GM21528 (cell line): Measurements from ENCODE around the gene TMEM164.

Experiments used
- ATAC-seq: cut with Tn5 transposase; IDR thresholded peaks from one replicate; pipeline ENCODE4 v1.9.1; 2021; ENCODE audit warnings: mild to moderate bottlenecking, moderate library complexity; ENCODE audit not compliant: unreplicated experiment, low FRiP score

Gene TMEM164

DNA sequence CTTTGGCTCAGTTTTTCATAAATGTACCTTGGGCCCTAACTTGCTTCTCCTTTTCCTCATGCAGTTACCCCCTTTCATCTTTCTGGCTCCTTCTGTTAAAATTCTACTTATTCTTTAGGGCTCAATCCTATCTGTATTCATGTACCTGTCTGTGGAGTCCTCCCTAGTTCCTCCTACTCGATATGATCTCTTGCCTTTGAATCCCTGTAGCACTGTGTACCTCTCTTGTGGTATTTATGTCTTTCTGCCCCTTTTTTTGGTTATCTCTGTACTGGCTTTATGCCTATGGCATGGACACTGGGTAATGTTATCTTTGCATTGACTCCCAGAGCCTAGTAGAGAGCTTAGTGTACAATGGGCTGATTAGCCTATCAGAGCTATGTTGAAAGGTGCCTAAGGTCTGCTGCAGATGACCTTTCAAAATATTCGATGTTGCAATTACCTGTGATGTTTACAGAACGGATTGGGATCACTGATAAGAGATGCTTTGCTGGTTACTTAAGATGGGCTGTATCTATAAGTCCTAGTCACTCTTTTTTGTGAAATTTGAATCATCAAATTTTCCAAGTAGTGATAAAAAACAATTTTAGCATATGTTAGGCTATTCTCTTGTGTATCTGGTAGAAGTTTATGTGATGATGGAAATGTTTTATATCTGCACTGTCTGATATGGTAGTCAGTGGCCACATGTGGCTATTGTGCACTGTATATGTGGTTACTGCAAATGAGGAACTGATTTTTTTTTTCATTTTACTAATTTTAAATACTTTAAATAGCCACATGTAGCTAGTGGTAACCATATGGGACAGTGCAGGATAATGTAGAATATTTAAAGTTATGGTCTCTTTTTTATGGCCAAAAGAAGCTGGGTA is 33.5 kb downstream of the TMEM164 start:
- ATAC-seq: no peak

DNA sequence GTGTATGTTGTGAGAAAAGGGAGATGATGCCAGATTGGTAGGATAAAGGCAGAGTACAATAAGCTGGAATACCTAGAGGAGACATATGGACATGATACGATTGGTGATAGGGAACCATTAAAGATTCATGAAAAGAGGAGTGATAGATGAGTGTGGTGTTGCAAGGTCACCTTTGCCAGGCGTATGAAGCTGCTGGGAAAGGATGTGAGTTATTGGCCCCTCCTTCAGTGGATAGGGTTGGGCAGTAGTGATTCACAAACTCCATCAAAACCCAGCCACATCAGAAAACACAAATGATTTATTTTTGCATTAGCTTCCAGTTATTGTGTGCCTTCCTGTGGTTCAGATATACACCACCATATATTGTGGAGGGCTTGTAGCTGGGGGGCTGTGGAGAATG is 34.3 kb downstream of the TMEM164 start:
- ATAC-seq: no peak

DNA sequence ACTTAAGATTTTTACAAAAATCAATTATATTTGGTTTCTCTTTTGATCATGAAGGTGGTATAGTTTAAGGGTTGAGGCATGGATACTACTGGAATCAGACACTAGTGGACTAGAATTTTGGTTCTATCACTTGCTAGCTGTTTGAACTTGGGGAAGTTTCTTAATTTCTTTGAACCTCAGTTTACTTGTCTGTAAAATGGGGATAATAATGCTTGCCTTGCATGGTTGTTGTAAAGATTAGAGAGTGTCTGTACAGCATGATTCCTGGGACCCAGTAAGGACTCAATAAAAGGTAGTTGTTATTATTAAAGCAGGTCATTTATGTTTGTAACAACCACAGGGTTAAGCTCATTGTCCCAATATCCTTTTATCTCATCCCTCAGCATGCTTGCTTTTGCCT is 36.0 kb downstream of the TMEM164 start:
- no peak for ATAC-seq

DNA sequence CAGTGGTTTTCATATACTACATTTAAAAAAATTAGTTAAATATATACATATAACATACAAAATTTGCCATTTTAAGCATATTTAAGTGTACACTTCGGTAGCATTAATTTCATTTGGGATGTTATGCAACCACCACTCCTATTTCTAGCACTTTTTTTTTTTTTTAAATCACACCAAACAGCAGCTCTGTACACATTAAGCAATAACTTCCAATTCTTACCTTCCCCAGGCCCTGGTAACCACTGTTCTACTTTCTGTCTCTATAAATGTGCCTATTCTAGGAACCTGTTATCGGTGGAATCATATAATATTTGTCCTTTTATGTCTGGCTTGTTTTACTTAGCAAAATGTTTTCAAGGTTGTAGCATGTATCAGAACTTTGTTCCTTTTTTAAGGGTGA is 39.1 kb downstream of the TMEM164 start:
- no peak for ATAC-seq

DNA sequence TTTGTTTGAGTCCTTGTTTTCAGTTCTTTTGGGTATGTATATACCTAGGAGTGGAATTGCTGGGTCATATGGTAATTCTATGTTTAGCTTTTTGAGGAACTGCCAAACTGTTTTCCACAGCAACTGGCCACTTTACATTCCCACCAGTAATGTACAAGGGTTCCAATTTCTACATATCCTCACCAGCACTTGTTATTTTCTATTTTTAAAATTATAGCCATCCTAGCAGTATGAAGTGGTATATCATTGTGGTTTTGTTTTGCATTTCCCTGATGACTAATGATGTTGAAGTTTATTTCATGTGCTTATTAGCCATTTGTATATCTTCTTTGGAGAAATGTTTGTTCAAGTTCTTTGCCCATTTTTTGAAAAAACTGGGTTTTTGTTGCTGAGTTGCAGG is 39.6 kb downstream of the TMEM164 start:
- no peak for ATAC-seq

DNA sequence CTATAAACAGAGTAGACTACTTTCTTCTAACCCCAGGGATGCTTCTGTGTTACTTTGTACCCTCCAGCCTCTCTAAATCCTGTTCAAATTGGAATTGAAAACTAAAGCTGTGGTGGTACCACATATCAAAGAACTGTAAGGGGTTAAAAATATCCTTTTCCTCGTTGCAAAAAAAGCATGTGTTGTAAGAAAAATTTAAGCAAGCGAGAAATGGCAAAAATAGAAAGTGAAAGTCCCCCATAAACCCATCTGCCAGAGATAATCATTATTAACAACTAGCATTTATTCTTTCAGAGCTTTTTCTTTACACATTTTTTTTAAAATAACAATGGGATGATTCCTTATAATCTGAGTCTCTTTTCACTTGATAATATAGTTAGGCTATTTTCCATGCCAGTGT is 40.6 kb downstream of the TMEM164 start:
- no peak for ATAC-seq

DNA sequence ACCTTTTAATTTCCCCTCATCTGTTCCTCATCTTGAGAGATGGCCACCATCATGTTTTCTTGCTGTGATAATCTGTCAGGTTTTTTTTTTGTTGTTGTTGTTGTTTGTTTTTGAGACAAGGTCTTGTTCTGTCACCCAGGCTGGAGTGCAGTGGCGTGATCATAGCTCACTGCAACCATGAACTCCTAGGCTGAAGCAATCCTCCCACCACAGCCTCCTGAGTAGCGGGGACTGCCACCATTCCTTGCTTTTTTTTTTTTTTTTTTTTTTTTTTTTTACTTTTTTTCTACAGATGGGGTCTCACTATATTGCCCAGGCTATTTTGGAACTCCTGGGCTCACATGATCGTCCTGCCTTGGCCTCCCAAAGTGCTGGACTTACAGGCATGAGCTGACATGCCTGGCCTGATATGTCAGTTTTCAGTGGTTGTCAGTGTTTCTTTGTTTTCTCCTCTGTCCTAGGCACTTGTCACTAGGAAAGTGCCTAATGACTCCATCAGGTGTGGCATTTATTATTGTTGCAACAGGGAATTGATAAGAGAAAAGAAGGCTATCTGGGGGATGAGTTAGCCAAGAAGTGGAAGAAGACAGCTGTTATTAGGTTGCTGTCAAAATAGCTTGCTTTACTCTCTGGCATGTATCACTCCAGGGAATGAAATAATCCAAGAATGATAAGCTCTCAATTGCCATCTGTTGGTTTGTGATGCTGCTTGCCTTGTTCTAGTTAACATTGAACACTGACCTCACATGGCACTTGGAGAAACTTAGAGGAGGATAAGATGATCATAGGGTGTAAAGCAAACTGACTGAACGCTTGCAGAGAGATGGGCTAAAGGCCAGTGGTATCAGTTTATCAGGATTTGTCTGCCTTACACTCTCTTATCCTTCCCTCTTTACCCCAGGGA is 41.7 kb downstream of the TMEM164 start:
- no peak for ATAC-seq

DNA sequence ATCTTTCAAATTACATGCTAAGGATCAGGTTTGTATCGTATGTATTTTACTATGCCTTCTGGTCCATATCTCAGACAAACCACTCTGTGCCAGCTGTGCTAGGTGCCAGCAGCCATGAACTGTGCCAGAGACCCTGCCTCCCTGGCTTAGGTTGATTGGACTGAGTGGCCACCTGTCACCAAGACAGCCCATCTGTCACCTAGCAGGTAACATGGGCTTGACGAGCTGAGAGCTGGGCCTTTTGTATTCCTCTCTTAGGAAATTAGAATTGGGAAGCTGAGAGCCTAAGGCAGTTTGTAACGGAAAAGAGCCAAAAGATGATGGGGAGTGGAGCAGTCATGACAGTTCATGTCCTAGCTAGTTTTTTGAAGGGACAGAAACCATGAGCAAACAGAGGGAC is 42.5 kb downstream of the TMEM164 start:
- no peak for ATAC-seq

DNA sequence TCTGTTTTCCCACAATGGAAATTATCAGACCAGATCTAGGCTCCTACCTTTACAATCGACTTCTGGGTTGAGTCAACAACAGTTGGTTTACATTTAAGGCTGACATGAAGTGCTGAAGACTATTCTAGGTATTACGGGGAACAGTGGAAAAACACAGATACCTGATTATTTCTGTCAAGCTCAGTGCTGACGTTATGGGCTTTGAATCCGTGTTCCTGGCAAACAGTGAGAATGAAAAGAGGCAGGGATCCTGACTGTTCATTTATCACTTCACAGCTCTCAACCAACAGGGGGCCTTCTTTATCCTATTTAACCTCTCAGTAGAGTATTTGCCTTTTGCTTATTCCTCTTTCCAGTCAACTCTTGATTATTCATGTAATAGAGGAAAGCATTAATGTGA is 43.1 kb downstream of the TMEM164 start:
- no peak for ATAC-seq

DNA sequence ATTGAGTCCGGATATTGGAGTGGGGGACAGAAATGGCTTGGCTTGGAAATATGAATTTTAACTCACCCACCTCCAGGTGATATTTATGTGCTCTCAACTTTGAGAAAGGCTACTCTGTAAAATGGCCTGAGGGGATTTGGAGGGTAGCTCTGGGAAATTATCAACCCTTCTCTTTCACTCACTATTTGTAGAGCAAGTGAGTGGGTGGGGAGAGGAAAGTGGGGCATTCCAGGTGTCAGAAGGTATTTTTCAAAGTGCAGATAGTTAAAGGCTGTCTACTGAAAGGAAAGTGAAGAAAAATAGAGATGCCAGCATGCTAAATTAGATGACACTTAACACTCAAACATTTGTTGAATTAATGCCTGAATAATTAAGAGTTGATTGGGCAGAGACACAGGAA is 44.1 kb downstream of the TMEM164 start:
- ATAC-seq: no peak

DNA sequence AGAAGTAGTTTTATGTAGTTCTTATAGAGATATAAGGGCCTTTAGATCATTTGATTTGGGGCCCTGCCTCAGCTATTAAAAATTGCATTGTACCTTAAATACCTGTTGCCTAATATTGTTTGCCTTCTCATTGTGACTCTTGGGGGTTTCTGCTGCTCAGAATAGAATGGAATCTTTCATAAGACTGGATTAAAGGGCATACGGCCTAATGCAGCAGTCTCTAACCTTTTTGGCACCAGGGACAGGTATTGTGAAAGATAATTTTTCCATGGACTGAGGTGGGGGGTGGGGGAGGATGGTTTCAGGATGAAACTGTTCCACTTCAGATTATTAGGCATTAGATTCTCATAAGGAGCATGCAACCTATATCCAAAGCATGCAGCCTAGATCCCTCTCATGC is 46.2 kb downstream of the TMEM164 start:
- ATAC-seq: no peak

DNA sequence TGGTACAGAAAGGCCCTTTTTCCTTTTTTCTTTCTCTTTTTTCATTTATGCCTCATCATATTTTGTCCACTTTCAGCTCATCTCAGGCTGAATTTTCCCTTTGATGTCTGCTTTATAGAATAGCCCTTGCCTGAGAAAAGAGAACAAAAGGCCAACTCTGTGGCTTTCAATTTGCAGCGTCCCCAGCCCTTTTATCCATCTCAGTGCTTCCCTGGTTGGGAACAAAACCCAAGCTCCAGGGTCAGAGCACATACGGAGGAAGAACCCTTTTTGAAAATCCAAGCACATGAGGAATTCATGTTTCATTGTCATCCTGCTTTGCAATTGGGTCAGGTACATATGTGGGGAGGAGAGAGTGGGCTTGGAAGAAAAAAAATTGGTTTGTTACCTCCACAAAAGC is 47.5 kb downstream of the TMEM164 start:
- ATAC-seq: no peak

DNA sequence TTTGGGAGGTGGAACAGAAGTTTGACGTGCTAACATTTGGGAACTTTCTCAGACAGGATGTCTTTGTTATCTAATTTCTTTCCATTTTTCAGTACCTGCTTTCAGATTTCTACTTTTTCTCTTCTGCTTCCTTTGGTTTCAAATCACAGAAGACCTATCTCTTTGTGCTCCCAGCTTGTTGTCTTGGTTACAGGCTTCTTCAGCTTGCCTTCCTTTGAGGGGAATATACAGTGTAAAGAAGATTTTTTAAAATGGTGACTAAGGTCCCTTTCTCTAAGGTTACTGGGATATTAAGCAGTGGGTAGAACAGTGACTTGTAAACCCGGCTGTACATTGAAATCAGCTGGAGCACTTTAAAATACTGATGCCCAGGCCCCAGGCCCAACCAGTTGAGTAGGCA is 48.0 kb downstream of the TMEM164 start:
- no peak for ATAC-seq

DNA sequence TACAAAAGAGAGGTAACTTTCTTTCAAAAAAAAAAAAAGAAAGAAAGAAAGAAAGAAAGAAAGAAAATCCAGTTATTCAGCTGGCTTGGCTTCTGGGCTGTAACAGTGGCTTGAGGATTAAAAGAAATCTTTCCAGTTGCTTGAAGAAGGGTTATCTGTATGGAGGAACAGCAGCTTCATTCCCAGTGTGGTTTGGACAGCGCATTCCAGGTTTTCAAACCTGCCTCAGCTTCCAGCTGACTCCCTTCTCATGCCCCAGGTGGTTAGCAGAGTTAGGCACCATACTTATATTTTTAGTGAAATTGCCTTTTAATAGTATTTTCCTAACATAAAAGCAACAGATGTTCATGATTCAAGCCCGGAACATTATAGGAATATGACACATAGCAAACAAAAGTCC is 48.6 kb downstream of the TMEM164 start:
- no peak for ATAC-seq

DNA sequence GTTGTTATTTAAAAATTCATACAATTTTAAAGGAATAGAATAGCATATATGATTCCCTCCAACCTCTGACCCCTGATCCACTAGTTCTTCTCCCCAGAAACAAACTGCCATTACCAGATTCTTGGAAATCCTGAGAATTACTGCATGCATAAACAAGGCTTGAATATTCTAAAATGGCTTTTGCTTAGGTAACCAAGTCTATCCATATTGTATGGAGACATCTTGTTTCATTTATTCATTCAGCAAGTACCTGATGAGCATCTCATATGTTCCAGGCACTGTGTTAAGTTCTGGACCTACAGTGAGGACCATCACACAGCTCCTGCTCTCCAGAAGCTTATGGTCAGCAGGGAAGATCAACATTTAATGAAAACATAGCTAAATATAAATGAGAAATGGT is 49.4 kb downstream of the TMEM164 start:
- ATAC-seq: no peak

DNA sequence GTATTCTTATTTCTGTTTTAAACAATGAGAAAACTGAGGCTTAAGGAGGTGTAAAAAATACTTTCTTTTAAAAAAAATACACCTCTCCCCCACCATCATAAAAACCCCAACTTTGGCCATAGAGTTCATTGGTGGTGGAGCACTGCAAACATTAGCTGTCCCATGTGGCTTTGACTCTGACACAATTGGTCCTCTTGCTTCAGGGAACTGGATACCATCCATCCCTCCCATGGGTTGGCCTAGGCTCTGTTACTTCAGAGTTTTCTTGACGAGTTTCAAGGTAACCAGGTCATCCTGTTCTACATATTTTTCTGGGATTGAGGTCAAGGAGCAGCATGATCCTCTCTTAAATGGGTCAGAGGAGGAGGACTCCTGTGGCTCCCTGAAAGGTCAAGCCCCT is 50.5 kb downstream of the TMEM164 start:
- ATAC-seq: no peak

DNA sequence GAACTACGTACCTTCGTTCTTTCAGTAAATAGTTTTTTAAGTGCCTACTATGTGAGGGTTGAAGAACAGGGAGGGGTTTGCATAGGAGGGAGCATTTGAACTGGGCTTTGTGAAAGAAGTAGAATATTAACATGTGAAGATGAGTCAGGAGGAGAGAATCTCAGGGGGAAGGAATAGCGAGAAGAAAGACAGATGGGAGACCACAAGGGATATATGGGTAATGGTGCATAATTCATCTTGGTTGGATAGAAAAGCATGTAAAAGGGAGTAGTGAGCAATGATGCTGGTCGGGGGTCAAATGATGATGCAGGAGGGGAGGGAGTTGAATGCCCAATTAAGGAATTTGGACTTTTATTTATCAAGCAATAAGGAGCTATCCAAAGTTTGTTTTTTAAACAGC is 52.7 kb downstream of the TMEM164 start:
- ATAC-seq: no peak

DNA sequence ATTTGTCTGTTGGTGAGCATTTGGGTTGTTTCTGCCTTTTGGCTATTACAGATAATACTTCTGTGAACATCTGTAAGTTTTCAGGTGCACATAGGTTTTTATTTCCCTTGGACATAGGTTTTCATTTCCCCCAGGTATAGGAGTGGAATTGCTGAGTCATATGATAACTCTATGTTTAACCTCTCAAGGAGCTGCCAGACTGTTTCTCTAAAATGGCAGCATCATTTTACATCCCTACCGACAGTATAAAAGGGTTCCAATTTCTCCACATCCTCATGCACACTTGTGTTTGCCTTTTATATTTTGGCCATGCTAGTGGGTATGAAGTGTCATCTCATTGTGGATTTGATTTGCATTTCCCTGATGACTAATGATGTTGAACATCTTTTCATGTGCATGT is 53.5 kb downstream of the TMEM164 start:
- ATAC-seq: no peak

DNA sequence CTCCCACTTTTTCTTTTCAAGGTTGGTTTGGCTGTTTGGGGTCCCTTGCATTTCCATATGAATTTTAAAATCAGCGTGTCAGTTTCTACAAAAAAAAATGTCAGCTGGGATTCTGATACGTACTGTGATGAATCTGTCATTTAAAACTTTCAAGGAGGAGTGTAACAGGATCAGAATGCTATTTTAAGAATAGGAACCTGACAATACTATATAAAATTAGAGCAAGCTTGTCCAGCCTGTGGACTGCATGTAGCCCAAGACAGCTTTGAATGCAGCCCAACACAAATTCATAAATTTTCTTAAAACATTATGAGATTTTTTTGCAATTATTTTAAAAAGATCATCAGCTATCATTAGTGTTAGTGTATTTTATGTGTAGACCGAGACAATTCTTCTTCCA is 56.5 kb downstream of the TMEM164 start:
- no peak for ATAC-seq

DNA sequence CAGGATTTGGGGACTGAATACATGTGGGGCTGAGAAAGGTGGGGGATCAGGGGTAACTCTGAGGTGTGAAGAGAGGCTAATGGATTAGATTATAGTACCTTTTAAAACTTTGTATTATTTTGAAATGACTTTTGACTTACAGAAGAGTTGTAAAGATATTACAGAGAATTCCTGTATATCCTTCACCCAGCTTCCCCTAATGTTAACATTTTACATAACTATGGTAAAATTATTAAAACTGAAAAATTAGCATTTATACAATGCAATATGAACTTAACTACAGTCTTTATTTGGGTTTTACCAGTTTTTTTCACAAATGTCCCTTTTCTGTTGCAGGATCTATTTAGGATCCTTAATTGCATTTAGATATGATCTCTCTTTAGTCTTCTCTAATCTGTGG is 57.4 kb downstream of the TMEM164 start:
- no peak for ATAC-seq

DNA sequence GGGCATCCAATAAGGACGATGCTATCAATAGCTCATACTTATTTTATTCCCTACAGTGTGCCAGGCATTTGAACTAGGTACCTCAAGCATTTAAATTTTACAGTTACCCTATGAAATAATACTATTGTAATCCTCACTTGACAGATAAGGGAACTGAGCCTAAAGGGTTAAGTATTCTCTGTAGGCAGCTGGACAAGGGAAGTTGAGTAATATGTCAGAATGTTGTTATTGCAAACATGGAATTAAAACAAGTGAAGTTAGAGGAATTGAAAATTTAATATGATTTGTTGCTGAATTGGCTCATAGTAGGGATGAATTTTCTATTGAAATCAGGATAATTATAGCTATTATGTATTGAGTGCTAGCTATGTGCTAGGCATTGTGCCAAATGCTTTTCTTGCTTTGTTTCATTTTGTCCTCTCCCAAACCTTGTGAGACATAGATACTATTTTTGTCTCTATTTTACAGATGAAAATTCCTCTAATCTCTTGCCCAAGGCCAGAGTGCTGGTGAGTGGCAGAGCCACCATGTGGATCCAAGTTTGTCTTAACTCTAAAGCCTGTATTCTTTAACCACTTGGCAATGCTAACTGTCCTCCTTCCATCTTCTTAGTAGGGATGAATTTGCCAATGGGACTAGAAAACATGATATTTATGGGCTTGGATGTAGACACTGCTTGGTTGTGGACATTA is 58.1 kb downstream of the TMEM164 start:
- ATAC-seq: no peak
